ENCODE measurements around the gene ZDHHC4.
"Not testable (repeated sequence)": the region's sequence is repeated elsewhere in the genome, so short reads cannot be mapped to it uniquely, and the experiment has no call there.

The ZDHHC4 gene

GRCh38 chr7:6634971-6635370 lies 57.7 kb downstream of the ZDHHC4 start:
- not testable (repeated sequence) for DNase-seq (ENCODE audit: low read depth in 2 of 2)

DNA sequence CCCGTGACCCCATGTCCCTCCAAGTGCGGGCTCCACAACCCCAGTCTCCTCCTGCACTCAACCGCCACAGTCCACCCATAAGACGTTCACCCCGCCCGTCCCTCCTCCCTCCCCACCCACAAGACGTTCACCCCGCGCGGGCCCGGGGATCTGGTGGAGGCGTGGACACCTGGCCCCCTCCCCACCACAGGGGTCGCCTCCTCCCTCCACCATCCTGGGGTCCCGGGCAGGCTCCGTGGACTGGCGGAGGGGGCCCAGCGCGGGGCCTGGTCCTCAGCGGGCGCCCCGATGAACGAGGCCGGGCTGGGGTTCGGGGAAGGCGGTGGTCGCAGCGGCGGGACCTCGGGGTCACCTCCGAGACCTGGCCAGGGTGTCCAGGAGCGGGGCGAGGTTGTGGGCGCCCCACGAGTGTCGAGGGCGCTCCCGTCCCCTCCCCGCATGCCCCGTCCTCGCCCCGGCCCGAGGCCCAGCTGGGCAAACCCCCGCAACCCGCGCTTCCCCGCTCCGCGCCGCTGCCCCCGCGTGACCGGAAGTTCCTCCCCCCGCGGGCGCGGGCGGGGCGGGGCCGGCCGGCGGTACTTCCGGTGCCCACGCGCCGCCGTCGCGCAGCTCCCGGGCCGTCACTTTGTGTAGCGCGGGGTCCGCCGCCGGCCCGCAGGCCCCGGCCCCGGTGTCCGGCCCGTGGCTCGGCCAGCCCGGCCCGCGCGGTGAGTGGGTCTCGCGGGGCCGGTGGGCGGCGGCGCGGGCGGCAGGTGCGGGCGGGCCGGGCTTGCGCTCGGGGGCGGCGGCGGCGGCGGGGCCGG lies 59.7 kb downstream of the ZDHHC4 start, which contains the start of gene ZNF316:
Gene ZNF316, plus strand, starts transcription at position 578 of the 803 bp plus-strand sequence. CDS start 5,092 bp downstream, outside the sequence.
- peak in 1 of 2 experiments; percentile 6 for DNase-seq (ENCODE audit: low read depth in 2 of 2)

- no peak for DNase-seq (ENCODE audit: low read depth in 2 of 2)
Observed at GRCh38 chr7:6637544-6638229, 60.4 kb downstream of the ZDHHC4 start.

Data from fibroblast of skin of left biceps (primary cell).